GM12875 (cell line): Measurements from ENCODE around the gene TMA7B.

Experiments
- H3K4me3 ChIP-seq: one replicate; pipeline ENCODE4 v1.5.1; 2011; ENCODE audit warnings: low read depth, low read length, control low read depth
- TF ChIP-seq, protein P1 (sequence below): IDR thresholded peaks from 2 replicates; pipeline ENCODE4 v1.5.1; 2011; ENCODE audit warnings: low read depth, mild to moderate bottlenecking, control low read depth, inconsistent platforms, low read length, moderate library complexity, borderline replicate concordance; ENCODE audit not compliant: insufficient read depth

TMA7B gene

DNA sequence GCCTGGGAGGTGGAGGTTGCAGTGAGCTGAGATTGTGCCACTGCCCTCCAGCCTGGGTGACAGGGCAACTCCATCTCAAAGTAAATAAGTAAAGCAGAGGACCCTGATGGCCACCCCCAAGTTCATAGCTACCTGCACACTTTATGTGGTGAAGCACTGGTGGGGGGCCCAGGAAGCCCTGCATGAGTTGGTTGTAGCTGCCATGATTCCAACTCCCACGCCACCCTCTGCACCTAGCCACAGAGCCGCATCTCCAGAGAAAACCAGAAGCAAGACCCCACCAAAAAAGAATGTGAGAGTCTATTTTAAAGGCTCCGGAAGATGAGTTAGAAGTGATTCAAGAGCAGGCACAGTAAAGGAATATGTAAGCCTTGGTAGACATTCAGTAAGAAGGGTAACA is 20.4 kb upstream of the TMA7B start:
- TF ChIP-seq, protein P1, sequence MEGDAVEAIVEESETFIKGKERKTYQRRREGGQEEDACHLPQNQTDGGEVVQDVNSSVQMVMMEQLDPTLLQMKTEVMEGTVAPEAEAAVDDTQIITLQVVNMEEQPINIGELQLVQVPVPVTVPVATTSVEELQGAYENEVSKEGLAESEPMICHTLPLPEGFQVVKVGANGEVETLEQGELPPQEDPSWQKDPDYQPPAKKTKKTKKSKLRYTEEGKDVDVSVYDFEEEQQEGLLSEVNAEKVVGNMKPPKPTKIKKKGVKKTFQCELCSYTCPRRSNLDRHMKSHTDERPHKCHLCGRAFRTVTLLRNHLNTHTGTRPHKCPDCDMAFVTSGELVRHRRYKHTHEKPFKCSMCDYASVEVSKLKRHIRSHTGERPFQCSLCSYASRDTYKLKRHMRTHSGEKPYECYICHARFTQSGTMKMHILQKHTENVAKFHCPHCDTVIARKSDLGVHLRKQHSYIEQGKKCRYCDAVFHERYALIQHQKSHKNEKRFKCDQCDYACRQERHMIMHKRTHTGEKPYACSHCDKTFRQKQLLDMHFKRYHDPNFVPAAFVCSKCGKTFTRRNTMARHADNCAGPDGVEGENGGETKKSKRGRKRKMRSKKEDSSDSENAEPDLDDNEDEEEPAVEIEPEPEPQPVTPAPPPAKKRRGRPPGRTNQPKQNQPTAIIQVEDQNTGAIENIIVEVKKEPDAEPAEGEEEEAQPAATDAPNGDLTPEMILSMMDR: no peak
- H3K4me3 ChIP-seq: no peak overlapping the region

DNA sequence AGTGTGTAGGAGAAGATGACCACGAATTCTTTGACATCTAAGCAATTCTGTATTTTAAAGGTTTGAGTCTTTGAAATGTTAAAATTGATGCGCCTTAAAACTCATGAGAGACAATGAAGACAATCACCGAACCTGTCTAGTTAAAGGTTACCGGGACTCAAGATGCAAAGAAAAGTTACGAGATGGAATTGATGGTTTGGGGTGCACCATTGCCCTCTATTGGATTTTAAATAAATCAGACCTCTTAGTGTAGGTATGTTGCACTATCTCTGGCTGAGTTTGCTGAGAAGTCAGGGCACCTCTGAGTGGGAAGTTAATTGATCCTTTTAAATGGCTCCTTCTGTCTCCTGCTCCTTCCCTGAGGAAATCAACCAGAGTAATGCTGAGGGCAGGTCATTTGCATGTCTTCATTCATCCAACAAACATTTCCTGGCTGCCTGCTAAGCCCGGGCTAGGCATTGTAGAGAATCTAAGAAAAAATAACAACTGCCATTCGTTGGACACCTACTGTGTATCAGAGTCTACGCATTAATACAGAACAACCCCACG is 19.4 kb upstream of the TMA7B start:
- no peak overlapping the region for H3K4me3 ChIP-seq

DNA sequence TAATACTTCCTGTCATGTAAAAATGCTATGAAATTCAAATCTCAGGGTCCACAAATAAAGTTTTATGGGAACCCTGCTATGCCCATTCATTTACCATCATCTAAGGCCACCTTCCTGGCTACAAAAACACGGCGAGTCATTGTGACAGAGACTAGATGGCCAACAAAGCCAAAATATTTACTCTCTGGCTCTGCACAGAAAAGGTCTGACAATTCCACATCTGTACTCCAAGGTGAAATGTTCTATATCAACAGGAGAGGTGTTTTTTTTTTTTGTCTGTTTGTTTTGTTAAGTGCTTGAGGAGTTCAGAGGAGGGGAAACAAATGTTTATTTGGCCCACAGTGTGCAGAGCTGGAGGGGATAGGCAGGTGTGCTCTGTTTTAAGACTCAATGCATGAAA is 18.6 kb upstream of the TMA7B start:
- H3K4me3 ChIP-seq: no peak overlapping the region
- TF ChIP-seq, protein P1: no peak

More for the DNA sequence above, 19.4 kb upstream of the TMA7B start:
- TF ChIP-seq, protein P1: 0 out of 2 replicates have a peak, but pooled peaks have one; percentile 9

DNA sequence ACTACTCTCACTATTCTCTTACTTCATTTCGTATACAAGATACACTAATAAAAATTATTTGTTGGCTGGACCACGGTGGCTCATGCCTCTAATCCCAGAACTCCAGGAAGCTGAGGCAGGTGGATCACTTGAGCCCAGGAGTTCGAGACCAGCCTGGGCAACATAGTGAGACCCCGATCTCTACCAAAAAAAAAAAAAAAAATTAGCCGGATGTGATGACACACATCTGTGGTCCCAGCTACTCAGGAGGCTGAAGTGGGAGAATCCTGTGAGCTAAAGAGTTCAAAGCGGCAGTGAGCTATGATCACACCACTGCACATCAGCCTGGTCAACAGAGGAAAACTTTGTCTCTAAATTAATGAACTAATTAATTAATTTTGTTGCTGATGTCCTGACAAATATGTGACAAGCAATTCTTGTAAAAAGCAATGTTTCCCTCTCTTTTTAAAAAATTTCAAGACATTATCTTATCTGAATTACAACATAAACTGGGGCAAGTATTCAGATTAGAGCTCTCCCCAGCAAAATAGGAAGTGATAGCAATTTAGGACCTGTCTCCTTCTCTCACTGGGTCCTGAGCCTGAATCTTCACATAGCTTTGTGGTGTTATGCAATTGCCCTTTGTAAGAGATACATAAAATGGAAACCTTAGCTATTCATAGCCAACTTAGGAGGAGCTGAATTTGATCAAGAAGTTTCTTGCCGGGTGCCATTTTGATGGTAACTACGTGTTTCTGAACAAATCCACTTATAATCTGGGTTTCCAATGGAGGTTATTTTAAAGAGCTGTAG is 17.6 kb upstream of the TMA7B start:
- no peak overlapping the region for H3K4me3 ChIP-seq
- TF ChIP-seq, protein P1: no peak

DNA sequence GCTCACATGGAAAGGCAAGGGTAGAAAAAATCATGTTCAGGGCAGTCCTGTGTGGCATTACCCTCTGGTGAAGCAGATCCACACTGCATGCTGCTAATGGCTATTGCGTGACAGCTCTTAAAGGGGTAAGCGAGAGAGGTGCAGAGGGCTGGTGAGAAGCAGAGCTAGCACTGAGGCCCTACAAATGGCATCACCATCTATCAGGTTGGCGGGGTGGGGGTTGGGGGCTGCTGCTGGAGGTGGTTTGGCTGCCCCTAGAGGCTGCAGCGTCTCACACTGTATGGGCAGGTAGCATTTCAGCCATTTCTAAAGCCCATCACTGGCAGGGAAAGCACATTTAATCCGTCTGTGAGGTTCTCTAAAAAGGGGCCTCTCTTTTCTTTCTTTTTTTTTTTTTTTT is 16.9 kb upstream of the TMA7B start:
- no peak overlapping the region for H3K4me3 ChIP-seq
- TF ChIP-seq, protein P1: peak; percentile 26; the same call in 1 of the 2 replicates

DNA sequence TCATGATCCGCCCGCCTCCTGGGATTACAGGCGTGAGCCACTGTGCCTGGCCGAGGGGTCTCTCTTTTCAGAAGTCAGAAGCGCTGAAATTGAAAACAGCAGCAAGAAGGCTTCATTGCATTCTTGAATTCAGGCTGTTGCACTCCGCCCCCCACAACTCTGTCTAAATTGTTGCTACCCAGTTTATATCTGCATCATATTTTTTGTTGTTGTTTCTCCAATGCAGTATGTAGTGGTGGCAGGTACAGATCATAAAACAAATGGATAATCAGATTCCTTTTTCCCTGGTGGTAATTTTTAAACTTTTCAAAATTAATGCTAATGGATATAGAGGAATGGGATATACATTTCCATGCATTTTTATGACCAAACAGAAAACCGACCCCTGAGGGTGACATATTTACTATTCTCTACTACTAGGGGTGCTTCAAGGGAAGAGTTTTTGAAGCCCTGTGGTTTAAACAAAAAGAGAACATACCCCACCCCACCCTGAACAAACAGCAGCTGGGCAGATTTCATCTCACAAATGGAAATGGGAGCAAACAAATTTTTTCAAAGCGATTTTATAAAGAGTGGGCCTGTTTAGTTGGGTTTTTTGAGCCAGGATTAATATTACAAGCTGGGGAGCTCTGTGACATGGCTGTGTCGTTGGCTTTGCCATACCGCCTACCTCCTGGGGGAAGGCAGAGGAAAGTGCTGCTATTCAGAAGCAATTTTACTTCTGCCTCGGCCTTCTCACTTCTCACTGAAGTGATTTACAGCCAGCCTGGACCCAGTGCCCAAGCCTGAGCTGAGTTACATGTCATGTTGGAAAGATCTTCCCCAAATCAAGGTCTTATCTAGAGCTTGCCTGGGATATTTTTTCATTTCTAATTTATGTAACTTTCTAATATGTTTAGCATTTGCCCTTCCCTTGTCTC is 16.0 kb upstream of the TMA7B start:
- H3K4me3 ChIP-seq: no peak overlapping the region
- TF ChIP-seq, protein P1: no peak
